GM12865 (cell line): Measurements from ENCODE around the gene NDC80.
A peak's percentile ranks its signal among the peaks of the same experiment; 100 is the strongest.
"Not testable (repeated sequence)": the region's sequence is repeated elsewhere in the genome, so short reads cannot be mapped to it uniquely, and the experiment has no call there.

Experiments used
- DNase-seq: peaks from one replicate; pipeline ENCODE4 v3.0.0; 2010; ENCODE audit warnings: low read depth
- H3K4me3 ChIP-seq: 2 replicates; pipeline ENCODE4 v1.5.1; 2011; ENCODE audit warnings: mild to moderate bottlenecking, low read depth, low read length, control low read depth
- TF ChIP-seq, protein P1 (sequence below): IDR thresholded peaks from 2 replicates; pipeline ENCODE4 v1.5.1; 2011; ENCODE audit warnings: low read length, control low read depth, low read depth, inconsistent platforms; ENCODE audit not compliant: insufficient read depth; ENCODE audit errors: missing control alignments

Gene NDC80

GRCh38 chr18:2654928-2655177 is 83.5 kb downstream of the NDC80 start:
- DNase-seq: peak; percentile 65
- peak overlapping the region; percentile 69 for H3K4me3 ChIP-seq
- TF ChIP-seq, protein P1, sequence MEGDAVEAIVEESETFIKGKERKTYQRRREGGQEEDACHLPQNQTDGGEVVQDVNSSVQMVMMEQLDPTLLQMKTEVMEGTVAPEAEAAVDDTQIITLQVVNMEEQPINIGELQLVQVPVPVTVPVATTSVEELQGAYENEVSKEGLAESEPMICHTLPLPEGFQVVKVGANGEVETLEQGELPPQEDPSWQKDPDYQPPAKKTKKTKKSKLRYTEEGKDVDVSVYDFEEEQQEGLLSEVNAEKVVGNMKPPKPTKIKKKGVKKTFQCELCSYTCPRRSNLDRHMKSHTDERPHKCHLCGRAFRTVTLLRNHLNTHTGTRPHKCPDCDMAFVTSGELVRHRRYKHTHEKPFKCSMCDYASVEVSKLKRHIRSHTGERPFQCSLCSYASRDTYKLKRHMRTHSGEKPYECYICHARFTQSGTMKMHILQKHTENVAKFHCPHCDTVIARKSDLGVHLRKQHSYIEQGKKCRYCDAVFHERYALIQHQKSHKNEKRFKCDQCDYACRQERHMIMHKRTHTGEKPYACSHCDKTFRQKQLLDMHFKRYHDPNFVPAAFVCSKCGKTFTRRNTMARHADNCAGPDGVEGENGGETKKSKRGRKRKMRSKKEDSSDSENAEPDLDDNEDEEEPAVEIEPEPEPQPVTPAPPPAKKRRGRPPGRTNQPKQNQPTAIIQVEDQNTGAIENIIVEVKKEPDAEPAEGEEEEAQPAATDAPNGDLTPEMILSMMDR: no peak

DNA sequence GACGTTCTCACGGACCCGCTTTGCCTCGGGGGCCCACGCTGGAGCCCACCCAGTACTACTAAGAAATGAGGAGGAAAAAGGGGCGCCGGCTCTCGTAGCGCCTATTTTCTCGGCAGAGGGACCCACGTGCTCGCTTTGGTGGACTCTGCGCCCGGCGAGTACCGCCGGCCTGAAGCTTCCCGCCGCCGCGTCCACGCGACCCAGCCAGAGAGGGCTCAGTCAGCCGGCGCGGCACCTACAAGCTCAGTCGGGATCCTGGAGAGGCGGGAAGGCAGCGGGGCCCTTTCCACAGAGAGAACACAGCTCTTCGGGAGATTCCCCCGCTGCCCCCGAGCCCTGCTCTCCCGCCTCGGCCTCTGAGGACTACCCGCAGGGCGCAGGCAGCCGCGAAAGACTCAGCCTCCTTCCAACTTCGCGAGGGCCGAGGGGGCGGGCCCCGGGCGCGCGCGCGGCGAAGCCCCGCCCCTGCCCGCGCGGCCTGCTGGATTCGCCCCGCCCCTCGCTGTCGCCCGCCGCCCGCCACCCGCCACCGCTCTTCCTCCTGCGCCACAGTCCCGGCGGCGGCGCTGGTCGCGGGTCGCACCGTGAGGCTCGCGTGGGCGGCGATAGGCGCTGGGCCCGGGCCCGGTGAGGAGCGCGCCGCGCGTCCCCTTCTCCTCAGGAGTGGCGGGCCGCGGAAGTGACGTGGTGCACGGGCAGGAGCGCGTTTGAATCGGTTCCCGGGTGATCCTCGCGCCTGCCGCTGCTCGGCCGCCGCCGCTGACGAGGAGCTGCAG is 84.0 kb downstream of the NDC80 start, which contains the start of gene SMCHD1:
SMCHD1 (plus strand) TSS at position 549 of the 776 bp plus-strand sequence. CDS start 350 bp downstream, outside the sequence.
- TF ChIP-seq, protein P1: no peak
- peak within 1 kb of the TSS; percentile 87 for H3K4me3 ChIP-seq

GRCh38 chr18:2655954-2656236 is 84.5 kb downstream of the NDC80 start:
- peak overlapping the region; percentile 87 for H3K4me3 ChIP-seq
- peak; percentile 76 for DNase-seq
- TF ChIP-seq, protein P1: no peak

More for the DNA sequence above, 84.0 kb downstream of the NDC80 start, which contains the start of gene SMCHD1:
- DNase-seq: peak; percentile 94

- H3K4me3 ChIP-seq: peak overlapping the region; percentile 87
- TF ChIP-seq, protein P1: no peak
- DNase-seq: peak; percentile 57
These were observed 85.1 kb downstream of the NDC80 start for GRCh38 chr18:2656237-2656980.

- no peak for DNase-seq
- peak overlapping the region; percentile 87 for H3K4me3 ChIP-seq
- TF ChIP-seq, protein P1: no peak
These were observed 85.7 kb downstream of the NDC80 start for GRCh38 chr18:2656981-2657512.

DNA sequence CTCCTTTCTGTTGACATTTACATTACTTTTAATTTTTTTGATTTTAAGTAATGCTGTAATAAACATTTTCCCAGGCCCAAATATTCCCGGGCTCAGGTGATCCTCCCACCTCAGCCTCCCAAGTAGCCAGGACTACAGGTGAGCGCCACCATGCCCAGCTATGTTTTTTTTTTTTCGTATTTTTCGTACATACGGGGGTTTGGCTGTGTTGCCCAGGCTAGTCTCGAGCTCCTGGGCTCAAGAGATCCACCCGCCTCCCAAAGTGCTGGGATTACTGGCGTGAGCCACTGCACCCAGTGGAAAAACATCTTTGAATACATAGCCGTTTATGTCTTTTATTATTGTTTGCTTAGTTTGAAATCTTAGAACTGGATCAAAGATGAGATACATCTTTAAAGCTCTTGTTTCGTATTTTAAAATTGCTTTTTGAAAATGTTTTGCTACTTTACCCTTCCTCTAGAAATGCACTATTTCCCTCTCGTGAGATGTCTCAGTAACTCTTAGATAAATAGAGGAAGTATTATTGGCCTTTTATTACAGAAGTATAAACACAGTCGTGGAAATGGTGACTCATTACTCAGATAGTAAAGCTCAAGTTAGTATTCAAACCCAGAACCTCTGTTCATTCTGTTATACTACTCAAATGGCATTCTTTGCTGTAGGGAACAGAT is 86.6 kb downstream of the NDC80 start:
- peak; percentile 31 for DNase-seq
- H3K4me3 ChIP-seq: peak overlapping the region; percentile 87
- TF ChIP-seq, protein P1: no peak

DNA sequence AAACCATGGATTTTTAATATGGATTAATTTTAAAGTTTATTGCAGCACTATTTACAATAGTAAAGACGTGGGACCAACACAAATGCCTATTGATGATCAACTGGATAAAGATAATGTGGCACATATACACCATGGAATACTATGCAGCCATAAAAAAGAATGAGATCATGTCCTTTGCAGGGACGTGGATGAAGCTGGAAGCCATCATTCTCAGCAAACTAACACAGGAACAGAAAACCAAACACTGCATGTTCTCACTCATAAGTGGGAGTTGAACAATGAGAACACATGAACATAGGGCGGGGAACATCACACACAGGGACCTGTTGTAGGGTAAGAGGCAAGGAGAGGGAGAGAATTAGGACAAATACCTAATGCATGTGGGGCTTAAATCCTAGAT is 89.5 kb downstream of the NDC80 start:
- not testable (repeated sequence) for DNase-seq, H3K4me3 ChIP-seq

GRCh38 chr18:2662288-2662687 is 90.9 kb downstream of the NDC80 start:
- DNase-seq, H3K4me3 ChIP-seq: not testable (repeated sequence)
